ENCODE measurements around the gene UNC13C. TPM values are rescaled to one million over a fixed set of nuclear protein-coding genes. Genes with fewer than 3 reads are reported as not detected.

The UNC13C gene
- polyA plus RNA-seq, 1 of the 3 experiments (the other 2 are of a cell fraction): not detected

- H3K4me3 ChIP-seq (ENCODE audit: low read depth in 2 of 2, low read length in 1 of 2): no peak overlapping the region
- no peaks in the 10 kb centered on the region for H3F3A ChIP-seq (replicated peaks; ENCODE audit: insufficient read depth)
- H3K36me3 ChIP-seq (replicated peaks in 1 of 2; ENCODE audit: control insufficient read depth in 1 of 2, insufficient read depth in 2 of 2, low read length in 1 of 2): no peaks in the 10 kb centered on the region
- TF ChIP-seq RAD21 (IDR thresholded peaks at IDR 0.05; ENCODE audit: low read length) (peak; percentile 70), RCOR1 (IDR thresholded peaks at IDR 0.05; ENCODE audit: low read length) (no peak; the same call in 1 of the 2 replicates), CTCF (IDR thresholded peaks at IDR 0.05) (peak; percentile 65), ELF1 (IDR thresholded peaks at IDR 0.05) (no peak), SMC3 (IDR thresholded peaks at IDR 0.05; ENCODE audit: low read depth, low read length) (peak; percentile 46; the same call in 1 of the 2 replicates)
- 15% methylated on average over 4 of the region's 4 CpGs for WGBS (ENCODE audit: low lambda C conversion rate)
- H3K9me2 ChIP-seq: no peaks in the 10 kb centered on the region
- H3K9me3 ChIP-seq: no peaks in the 10 kb centered on the region
- H3K27me3 ChIP-seq (ENCODE audit: insufficient read depth): no peaks in the 10 kb centered on the region
- ChIA-PET POLR2A (no interaction called here), CTCF (interaction anchor here (0.6 to 3.0 kb wide), 23 partner anchors 9 to 1206 kb away, joined by 3 to 22 read pairs (median 4); partner anchors contain the start of gene UNC13C)
- peak; percentile 8 for DNase-seq
- no peak overlapping the region for H3K9ac ChIP-seq
- no peak overlapping the region for H2AFZ ChIP-seq (ENCODE audit: low read depth)
- no peaks in the 10 kb centered on the region for H4K20me1 ChIP-seq (ENCODE audit: insufficient read depth)
- H3K4me1 ChIP-seq (ENCODE audit: control insufficient read depth in 1 of 2, insufficient read depth in 2 of 2, low read depth in 1 of 2, low read length in 1 of 2): no peaks in the 10 kb centered on the region
- no peak overlapping the region for H3K27ac ChIP-seq (ENCODE audit: low read depth in 2 of 2, low read length in 1 of 2)
- no peaks in the 10 kb centered on the region for H3K79me2 ChIP-seq (ENCODE audit: insufficient read depth)
- H3K4me2 ChIP-seq: no peak overlapping the region
Observed at GRCh38 chr15:53962646-53963561, 15.3 kb upstream of the UNC13C start.

GRCh38 chr15:53963801-53964200, 14.4 kb upstream of the UNC13C start:
- H3K27ac ChIP-seq (ENCODE audit: low read depth in 2 of 2, low read length in 1 of 2): no peak overlapping the region
- H3K9me2 ChIP-seq: no peaks in the 10 kb centered on the region
- H3K79me2 ChIP-seq (ENCODE audit: insufficient read depth): no peaks in the 10 kb centered on the region
- no peaks in the 10 kb centered on the region for H3K36me3 ChIP-seq (replicated peaks in 1 of 2; ENCODE audit: control insufficient read depth in 1 of 2, insufficient read depth in 2 of 2, low read length in 1 of 2)
- no peak overlapping the region for H3K4me2 ChIP-seq
- no peaks in the 10 kb centered on the region for H3K9me3 ChIP-seq
- H3K4me1 ChIP-seq (ENCODE audit: control insufficient read depth in 1 of 2, insufficient read depth in 2 of 2, low read depth in 1 of 2, low read length in 1 of 2): no peaks in the 10 kb centered on the region
- no peaks in the 10 kb centered on the region for H3F3A ChIP-seq (replicated peaks; ENCODE audit: insufficient read depth)
- DNase-seq: no peak
- no peaks in the 10 kb centered on the region for H4K20me1 ChIP-seq (ENCODE audit: insufficient read depth)
- no peak overlapping the region for H3K9ac ChIP-seq
- H2AFZ ChIP-seq (ENCODE audit: low read depth): no peak overlapping the region
- POLR2A ChIA-PET: no interaction called here
- no peak overlapping the region for H3K4me3 ChIP-seq (ENCODE audit: low read depth in 2 of 2, low read length in 1 of 2)
- no peak for TF ChIP-seq TAF1 (IDR thresholded peaks at IDR 0.05; ENCODE audit: borderline replicate concordance, low read depth, low read length)
- TF ChIP-seq RXRA (IDR thresholded peaks at IDR 0.05; ENCODE audit: borderline replicate concordance, low read depth): no peak
- no peak for TF ChIP-seq PBX3 (IDR thresholded peaks at IDR 0.05)
- TF ChIP-seq GATA2 (CRISPR knock-in tag; IDR thresholded peaks at IDR 0.05): no peak
- no peaks in the 10 kb centered on the region for H3K27me3 ChIP-seq (ENCODE audit: insufficient read depth)
- CTCF ChIA-PET: interaction anchor here (0.6 to 3.0 kb wide), 20 partner anchors 8 to 1198 kb away, joined by 3 to 22 read pairs (median 5); partner anchors contain the start of gene UNC13C
